Measurements from ENCODE around the gene KRT40.

Gene KRT40

DNA sequence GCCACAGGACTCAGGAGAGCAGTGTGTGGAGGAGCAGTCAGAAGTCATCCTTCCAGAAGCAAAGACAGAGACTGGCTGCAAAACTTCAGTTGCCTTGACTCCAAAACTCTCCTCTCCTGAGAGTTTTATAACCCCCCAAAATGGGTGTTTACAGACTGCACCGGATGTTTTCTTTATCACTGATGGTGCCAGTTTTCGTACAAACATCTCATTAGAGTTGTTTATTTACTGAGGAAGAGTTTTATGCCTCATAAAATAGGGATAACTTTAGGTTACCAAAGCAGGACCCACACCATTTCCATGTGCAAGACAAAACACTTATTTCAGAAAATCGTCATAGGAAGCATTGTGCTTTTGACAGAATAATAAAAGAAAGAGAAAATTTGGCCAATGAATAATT is at the start of gene KRT40:
Gene KRT40 (minus strand): TSS at position 101 of the 400 bp plus-strand sequence. CDS start 53 bp downstream, at position 48.
- no peak within 1 kb of the TSS for H3K4me3 ChIP-seq (ENCODE audit: low read length)
- TF ChIP-seq ZNF274 (IDR thresholded peaks at IDR 0.05; ENCODE audit: low read depth, low read length) = no peak

- TF ChIP-seq ZNF274 (IDR thresholded peaks at IDR 0.05; ENCODE audit: low read depth, low read length) = no peak
- no peak within 1 kb of the TSS for H3K4me3 ChIP-seq (ENCODE audit: low read length)
Observed at GRCh38 chr17:41029633-41030245, 45.6 kb upstream of the KRT40 start, which contains the start of gene KRTAP1-4. KRTAP1-4 (minus strand) TSS chr17:41030195; CDS start chr17:41030078, 117 bp downstream.

DNA sequence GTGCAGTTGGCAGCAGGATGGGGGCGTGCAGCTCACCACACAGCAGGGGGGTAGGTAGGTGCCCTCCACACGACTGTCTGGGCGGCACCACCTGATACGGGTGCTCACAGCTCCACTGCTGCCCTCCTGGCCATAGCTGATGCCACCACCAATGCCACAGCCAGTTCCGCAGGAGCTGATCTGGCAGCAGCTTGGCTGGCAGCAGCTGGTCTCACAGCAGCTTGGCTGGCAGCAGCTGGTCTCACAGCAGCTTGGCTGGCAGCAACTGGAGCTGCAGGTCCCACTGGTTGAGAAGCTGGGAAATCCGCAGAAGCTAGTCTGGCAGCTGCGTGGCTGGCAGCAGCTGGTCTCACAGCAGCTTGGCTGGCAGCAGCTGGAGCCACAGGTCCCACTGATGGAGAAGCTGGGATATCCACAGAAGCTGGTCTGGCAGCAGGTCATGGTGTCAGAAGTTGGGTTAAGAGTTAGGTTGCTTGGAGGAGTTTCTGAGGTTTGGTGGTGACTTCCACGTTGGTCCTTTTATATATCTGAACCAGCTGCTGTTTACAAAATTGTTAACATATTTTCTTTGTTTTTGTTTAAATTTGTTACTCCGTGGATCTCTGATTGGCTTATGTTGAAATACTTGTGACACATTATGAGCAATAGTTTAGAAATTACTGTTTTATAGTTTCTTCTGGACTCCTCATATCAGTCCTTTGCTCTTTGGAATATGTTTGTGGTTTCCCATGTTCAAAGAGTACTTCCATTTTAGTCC is 42.8 kb upstream of the KRT40 start, which contains the start of gene KRTAP1-5:
Gene KRTAP1-5 (minus strand): TSS at position 494 of the 757 bp plus-strand sequence. CDS start 53 bp downstream, at position 441.
- H3K4me3 ChIP-seq (ENCODE audit: low read length) = no peak within 1 kb of the TSS
- no peak for TF ChIP-seq ZNF274 (IDR thresholded peaks at IDR 0.05; ENCODE audit: low read depth, low read length)

DNA sequence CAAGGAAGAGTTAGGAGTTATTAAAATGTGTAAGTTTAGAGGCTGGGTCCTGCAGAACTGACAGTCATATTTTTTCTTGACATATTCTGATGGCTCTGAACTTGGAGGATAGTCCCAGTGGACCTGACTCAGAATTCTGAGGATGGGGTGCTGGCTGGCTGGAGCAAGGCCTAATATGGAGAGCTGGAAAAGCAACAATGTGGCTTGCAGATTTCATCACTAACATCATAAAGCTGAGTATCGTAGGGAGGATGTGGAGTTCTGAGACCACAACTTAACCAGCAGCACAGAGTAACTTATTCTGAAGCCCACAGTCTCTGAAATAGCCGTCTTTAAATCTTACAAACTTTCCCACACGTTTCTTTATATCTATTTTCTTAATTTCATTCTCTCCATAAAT is 40.6 kb upstream of the KRT40 start:
- no peak overlapping the region for H3K4me3 ChIP-seq (ENCODE audit: low read length)
- TF ChIP-seq ZNF274 (IDR thresholded peaks at IDR 0.05; ENCODE audit: low read depth, low read length) = no peak

GRCh38 chr17:41020336-41020735 is 36.2 kb upstream of the KRT40 start:
- TF ChIP-seq ZNF274 (IDR thresholded peaks at IDR 0.05; ENCODE audit: low read depth, low read length) = no peak

GRCh38 chr17:41019415-41019814 is 35.3 kb upstream of the KRT40 start:
- no peak overlapping the region for H3K4me3 ChIP-seq (ENCODE audit: low read length)
- TF ChIP-seq ZNF274 (IDR thresholded peaks at IDR 0.05; ENCODE audit: low read depth, low read length) = no peak

More at GRCh38 chr17:41020336-41020735, 36.2 kb upstream of the KRT40 start:
- H3K4me3 ChIP-seq (ENCODE audit: low read length) = no peak overlapping the region

- TF ChIP-seq ZNF274 (IDR thresholded peaks at IDR 0.05; ENCODE audit: low read depth, low read length) = no peak
- no peak overlapping the region for H3K4me3 ChIP-seq (ENCODE audit: low read length)
Observed at GRCh38 chr17:41018541-41018940, 34.4 kb upstream of the KRT40 start.

DNA sequence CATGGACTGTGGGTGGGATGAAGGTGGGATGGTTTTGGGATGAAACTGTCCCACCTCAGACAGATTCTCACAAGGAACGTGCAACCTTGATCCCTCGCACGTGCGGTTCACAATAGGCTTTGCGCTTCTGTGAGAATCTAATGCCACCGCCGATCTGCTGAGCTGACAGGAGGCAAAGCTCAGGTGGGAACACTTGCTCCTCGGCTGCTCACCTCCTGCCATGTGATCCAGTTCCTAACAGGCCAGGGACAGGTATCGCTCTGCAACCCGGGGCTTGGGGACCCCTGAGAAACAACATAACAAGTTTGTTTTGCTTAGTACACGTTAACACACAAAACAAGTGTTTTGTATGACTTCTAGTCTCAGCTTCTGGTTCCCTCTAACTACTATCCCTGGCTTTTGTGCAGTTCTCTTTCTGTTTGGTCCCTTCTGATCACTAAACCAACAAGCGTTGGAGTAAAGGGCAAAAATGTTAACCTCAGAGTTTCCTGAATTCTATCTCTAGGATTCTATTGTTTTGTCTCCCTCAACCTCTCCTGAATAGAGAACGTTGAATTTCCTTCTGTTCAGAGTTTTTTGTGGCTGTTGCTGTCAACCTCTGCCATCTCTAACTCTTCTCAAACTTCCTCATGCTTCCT is 32.6 kb upstream of the KRT40 start:
- no peak overlapping the region for H3K4me3 ChIP-seq (ENCODE audit: low read length)
- TF ChIP-seq ZNF274 (IDR thresholded peaks at IDR 0.05; ENCODE audit: low read depth, low read length) = no peak

DNA sequence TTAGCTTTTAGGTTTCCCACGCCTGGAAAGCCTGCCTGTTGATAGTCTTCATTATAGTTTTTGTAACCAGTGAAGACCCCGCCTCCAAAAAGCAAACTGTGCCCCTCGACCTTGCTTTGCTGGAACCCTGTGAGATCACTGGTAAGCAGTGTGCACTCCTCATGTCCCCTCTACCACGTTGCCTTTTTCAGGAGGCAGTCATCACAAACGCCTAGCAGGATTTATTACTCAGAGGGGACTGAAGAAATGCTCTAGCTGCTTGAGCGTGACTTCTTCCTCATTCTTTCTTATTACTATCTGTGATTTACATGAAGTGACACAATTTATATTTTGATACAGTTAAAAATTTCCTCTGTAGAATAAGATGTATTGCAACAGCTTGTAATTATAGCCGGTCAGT is 31.3 kb upstream of the KRT40 start:
- no peak overlapping the region for H3K4me3 ChIP-seq (ENCODE audit: low read length)
- no peak for TF ChIP-seq ZNF274 (IDR thresholded peaks at IDR 0.05; ENCODE audit: low read depth, low read length)

- TF ChIP-seq ZNF274 (IDR thresholded peaks at IDR 0.05; ENCODE audit: low read depth, low read length) = no peak
- H3K4me3 ChIP-seq (ENCODE audit: low read length) = no peak overlapping the region
Observed at GRCh38 chr17:41013606-41014005, 29.5 kb upstream of the KRT40 start.

GRCh38 chr17:41013181-41013580 is 29.1 kb upstream of the KRT40 start:
- H3K4me3 ChIP-seq (ENCODE audit: low read length) = no peak overlapping the region
- no peak for TF ChIP-seq ZNF274 (IDR thresholded peaks at IDR 0.05; ENCODE audit: low read depth, low read length)

- no peak overlapping the region for H3K4me3 ChIP-seq (ENCODE audit: low read length)
- TF ChIP-seq ZNF274 (IDR thresholded peaks at IDR 0.05; ENCODE audit: low read depth, low read length) = no peak
Observed at GRCh38 chr17:41012326-41013120, 28.4 kb upstream of the KRT40 start.

DNA sequence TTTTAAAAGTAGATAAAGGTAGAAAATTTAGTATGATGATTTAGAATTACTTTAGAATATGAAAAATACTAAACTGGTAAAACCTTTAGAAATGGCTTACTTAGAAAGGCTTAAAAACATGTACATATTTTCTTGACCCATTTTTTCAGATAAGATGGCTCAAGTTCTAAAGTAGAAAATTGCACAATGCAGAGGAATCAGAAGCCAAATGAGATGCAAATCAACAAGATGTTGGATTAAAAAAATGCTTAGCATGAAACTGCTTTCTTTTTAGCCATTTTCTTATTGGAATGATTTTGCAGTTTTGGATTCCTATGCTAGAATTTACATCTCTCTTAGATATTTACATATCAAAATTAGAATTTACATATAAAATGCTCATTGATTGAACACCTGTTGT is 26.3 kb upstream of the KRT40 start:
- no peak for TF ChIP-seq ZNF274 (IDR thresholded peaks at IDR 0.05; ENCODE audit: low read depth, low read length)
- H3K4me3 ChIP-seq (ENCODE audit: low read length) = no peak overlapping the region

- no peak overlapping the region for H3K4me3 ChIP-seq (ENCODE audit: low read length)
- no peak for TF ChIP-seq ZNF274 (IDR thresholded peaks at IDR 0.05; ENCODE audit: low read depth, low read length)
Observed at GRCh38 chr17:41009936-41010335, 25.8 kb upstream of the KRT40 start.

All from GM08714 (cell line).